Suprapubic skin (tissue), 4 donors: Measurements from ENCODE around the gene MCM9. TPM values are rescaled to one million over a fixed set of nuclear protein-coding genes. Genes with fewer than 3 reads are reported as not detected.

Source experiments
- DNase-seq, 2 donors: peaks; one replicate each; pipeline ENCODE4 v3.0.0-alpha.2; 2019; ENCODE audit warnings: low spot score in 2 of 2
- H3K27ac ChIP-seq: fragments of 200-600 bp; sonication (generic); one replicate; pipeline ENCODE4 v1.5.1; 2019
- H3K27me3 ChIP-seq: fragments of 200-600 bp; sonication (generic); one replicate; pipeline ENCODE4 v1.5.1; 2019
- H3K36me3 ChIP-seq: fragments of 200-600 bp; sonication (generic); one replicate; pipeline ENCODE4 v1.5.1; 2019
- H3K4me1 ChIP-seq: fragments of 200-600 bp; sonication (generic); one replicate; pipeline ENCODE4 v1.5.1; 2019
- H3K4me3 ChIP-seq: fragments of 200-600 bp; sonication (generic); one replicate; pipeline ENCODE4 v1.5.1; 2019; ENCODE audit warnings: mild to moderate bottlenecking
- H3K9me3 ChIP-seq: fragments of 200-600 bp; sonication (generic); one replicate; pipeline ENCODE4 v1.5.1; 2019
- CTCF ChIP-seq, 2 donors: fragments of 200-600 bp in 1 of 2; fragments of 450-650 bp in 1 of 2; sonication (generic) in 1 of 2; IDR thresholded peaks; one replicate each; pipeline ENCODE4 v1.5.1; 2016 to 2019; ENCODE audit warnings: antibody characterized with exemption in 2 of 2, mild to moderate bottlenecking in 1 of 2, moderate library complexity in 1 of 2
- EP300 ChIP-seq: sonication (generic); formaldehyde crosslinking; IDR thresholded peaks from one replicate; pipeline ENCODE4 v1.6.1; 2017; ENCODE audit warnings: antibody characterized with exemption
- POLR2A ChIP-seq, 2 donors: fragments of 450-650 bp; IDR thresholded peaks; one replicate each; pipeline ENCODE4 v1.6.1; 2017; ENCODE audit warnings: antibody characterized with exemption in 2 of 2, mild to moderate bottlenecking in 2 of 2, moderate library complexity in 2 of 2
- POLR2AphosphoS5 ChIP-seq, 3 donors: sonication (generic); formaldehyde crosslinking; IDR thresholded peaks; one replicate each; pipeline ENCODE4 v1.6.1; 2017; ENCODE audit warnings: antibody characterized with exemption in 3 of 3
- WGBS: methylation state at CpG from one replicate; pipeline ENCODE4 v1.1.5; 2018; 5-methylcytosine and 5-hydroxymethylcytosine counted together
- total RNA-seq, 4 donors: library from RNA; depleted of rRNA; stranded (reverse); fragments of >200 nt; gene quantifications; one replicate each; pipeline ENCODE4 v1.1.0, GENCODE V29; 2016

MCM9 gene
- total RNA-seq, 4 donors from 2014 or later: 19.2 to 37.2 (median 26.8) TPM

- Histone ChIP-seq H3K27ac (no peak overlapping the region), H3K4me1 (no peaks in the 10 kb centered on the region), H3K4me3 (no peak overlapping the region), H3K27me3 (no peaks in the 10 kb centered on the region), H3K9me3 (no peaks in the 10 kb centered on the region), H3K36me3 (no peaks in the 10 kb centered on the region)
- 84% methylated on average over 2 of the region's 2 CpGs for WGBS
- no peak for DNase-seq
- TF ChIP-seq POLR2AphosphoS5 (IDR thresholded peaks at IDR 0.05): no peak
- no peak for TF ChIP-seq CTCF (IDR thresholded peaks at IDR 0.05)
- no peak for TF ChIP-seq POLR2A (IDR thresholded peaks at IDR 0.05)
- no peak for TF ChIP-seq EP300
These were observed 30.9 kb upstream of the MCM9 start for GRCh38 chr6:118965843-118966370.

- Histone ChIP-seq H3K27ac (no peak overlapping the region), H3K4me3 (no peak overlapping the region), H3K4me1 (no peaks in the 10 kb centered on the region), H3K27me3 (no peaks in the 10 kb centered on the region), H3K36me3 (no peaks in the 10 kb centered on the region), H3K9me3 (no peaks in the 10 kb centered on the region)
- no peak for TF ChIP-seq POLR2AphosphoS5 (IDR thresholded peaks at IDR 0.05)
- no peak for TF ChIP-seq EP300
- WGBS: 92% methylated on average over 3 of the region's 3 CpGs
- no peak for DNase-seq
These were observed 30.4 kb upstream of the MCM9 start for GRCh38 chr6:118965371-118965770.

- no peak for TF ChIP-seq POLR2AphosphoS5 (IDR thresholded peaks at IDR 0.05)
- no peaks in the 10 kb centered on the region for H3K36me3 ChIP-seq
- DNase-seq: no peak
- H3K27ac ChIP-seq: no peak overlapping the region
- H3K4me3 ChIP-seq: no peak overlapping the region
- H3K27me3 ChIP-seq: no peaks in the 10 kb centered on the region
- H3K4me1 ChIP-seq: no peaks in the 10 kb centered on the region
- H3K9me3 ChIP-seq: no peaks in the 10 kb centered on the region
These were observed 28.0 kb upstream of the MCM9 start for GRCh38 chr6:118963003-118963402.

- Histone ChIP-seq H3K4me1 (no peaks in the 10 kb centered on the region), H3K27ac (no peak overlapping the region), H3K36me3 (no peaks in the 10 kb centered on the region), H3K4me3 (no peak overlapping the region), H3K9me3 (no peaks in the 10 kb centered on the region), H3K27me3 (no peaks in the 10 kb centered on the region)
- DNase-seq: no peak
- WGBS: 89% methylated on average over 4 of the region's 4 CpGs
- TF ChIP-seq POLR2AphosphoS5 (IDR thresholded peaks at IDR 0.05): no peak
- no peak for TF ChIP-seq EP300
- no peak for TF ChIP-seq POLR2A (IDR thresholded peaks at IDR 0.05)
- no peak for TF ChIP-seq CTCF (IDR thresholded peaks at IDR 0.05)
These were observed 24.9 kb upstream of the MCM9 start for GRCh38 chr6:118959903-118960302.

- TF ChIP-seq CTCF (IDR thresholded peaks at IDR 0.05) (no peak), POLR2A (IDR thresholded peaks at IDR 0.05) (no peak), EP300 (no peak), POLR2AphosphoS5 (IDR thresholded peaks at IDR 0.05) (no peak)
- H3K4me1 ChIP-seq: no peaks in the 10 kb centered on the region
- DNase-seq: no peak
- no peak overlapping the region for H3K27ac ChIP-seq
- no peaks in the 10 kb centered on the region for H3K27me3 ChIP-seq
- H3K36me3 ChIP-seq: no peaks in the 10 kb centered on the region
- WGBS: 54% methylated on average over 2 of the region's 2 CpGs
- H3K4me3 ChIP-seq: no peak overlapping the region
- H3K9me3 ChIP-seq: no peaks in the 10 kb centered on the region
These were observed 18.4 kb upstream of the MCM9 start for GRCh38 chr6:118953391-118953790.

- no peak overlapping the region for H3K4me3 ChIP-seq
- no peaks in the 10 kb centered on the region for H3K9me3 ChIP-seq
- 92% methylated on average over 2 of the region's 2 CpGs for WGBS
- H3K36me3 ChIP-seq: no peaks in the 10 kb centered on the region
- no peak overlapping the region for H3K27ac ChIP-seq
- TF ChIP-seq CTCF (IDR thresholded peaks at IDR 0.05) (no peak), POLR2AphosphoS5 (IDR thresholded peaks at IDR 0.05) (no peak), EP300 (no peak)
- no peaks in the 10 kb centered on the region for H3K4me1 ChIP-seq
- DNase-seq: no peak
- no peaks in the 10 kb centered on the region for H3K27me3 ChIP-seq
These were observed 17.7 kb upstream of the MCM9 start for GRCh38 chr6:118952683-118953082.
